Loucy (cell line): ENCODE data around the gene TIMM22.

Experiments used
- H2AFZ ChIP-seq: fragments of 200-600 bp; sonication (generic); 2 replicates; pipeline ENCODE4 v1.6.0; 2016; ENCODE audit warnings: antibody characterized with exemption, mild to moderate bottlenecking, low read length, moderate library complexity
- H3F3A ChIP-seq: fragments of 200-600 bp; 2 replicates; pipeline ENCODE4 v1.6.0; 2016; ENCODE audit warnings: antibody characterized with exemption, low read depth, mild to moderate bottlenecking
- H3K27me3 ChIP-seq: fragments of 200-600 bp; sonication (generic); 2 replicates; pipeline ENCODE4 v1.6.1; 2014; ENCODE audit warnings: low read length, mild to moderate bottlenecking; ENCODE audit not compliant: insufficient read depth, poor library complexity, severe bottlenecking
- H3K36me3 ChIP-seq: fragments of 200-600 bp; sonication (generic); 2 replicates; pipeline ENCODE4 v1.6.1; 2016; ENCODE audit warnings: low read length; ENCODE audit not compliant: insufficient read depth
- H3K4me1 ChIP-seq: fragments of 200-600 bp; sonication (generic); 2 replicates; pipeline ENCODE4 v1.5.1; 2014; ENCODE audit warnings: low read length, mild to moderate bottlenecking; ENCODE audit not compliant: insufficient read depth, poor library complexity, severe bottlenecking
- H3K4me2 ChIP-seq: fragments of 200-600 bp; sonication (generic); 2 replicates; pipeline ENCODE4 v1.6.0; 2014; ENCODE audit warnings: antibody characterized with exemption, low read length, low read depth, mild to moderate bottlenecking; ENCODE audit not compliant: poor library complexity, severe bottlenecking
- H3K4me3 ChIP-seq: fragments of 200-600 bp; sonication (generic); 2 replicates; pipeline ENCODE4 v1.5.1; 2014; ENCODE audit warnings: low read length, mild to moderate bottlenecking, mixed read lengths; ENCODE audit not compliant: poor library complexity, severe bottlenecking
- H3K79me2 ChIP-seq: fragments of 200-600 bp; sonication (generic); 2 replicates; pipeline ENCODE4 v1.6.1; 2014; ENCODE audit warnings: low read length; ENCODE audit not compliant: insufficient read depth
- H3K9ac ChIP-seq: fragments of 200-600 bp; sonication (generic); 2 replicates; pipeline ENCODE4 v1.6.0; 2014; ENCODE audit warnings: mild to moderate bottlenecking, low read depth, low read length, moderate library complexity; ENCODE audit not compliant: poor library complexity, severe bottlenecking
- H3K9me2 ChIP-seq: fragments of 200-600 bp; sonication (generic); replicated peaks from 2 replicates; pipeline ENCODE4 v1.6.1; 2016; ENCODE audit warnings: low read depth, low read length, mixed read lengths
- H3K9me3 ChIP-seq: fragments of 200-600 bp; sonication (generic); 2 replicates; pipeline ENCODE4 v1.6.1; 2014; ENCODE audit warnings: mild to moderate bottlenecking, antibody characterized with exemption, low read length, low read depth; ENCODE audit not compliant: insufficient read depth
- H4K20me1 ChIP-seq: fragments of 200-600 bp; sonication (generic); 2 replicates; pipeline ENCODE4 v1.6.0; 2014; ENCODE audit warnings: antibody characterized with exemption, low read length, mild to moderate bottlenecking; ENCODE audit not compliant: insufficient read depth, poor library complexity, severe bottlenecking
- EZH2phosphoT487 ChIP-seq: fragments of 200-600 bp; IDR thresholded peaks from 2 replicates; pipeline ENCODE4 v1.6.1; 2018; ENCODE audit warnings: antibody characterized with exemption, mild to moderate bottlenecking, moderate library complexity, borderline replicate concordance
- TF ChIP-seq, protein P1 (sequence below): fragments of 200-600 bp; sonication (generic); conservative IDR thresholded peaks from 2 replicates; pipeline ENCODE4 v1.5.1; 2014; ENCODE audit warnings: mild to moderate bottlenecking, antibody characterized with exemption, low read length

Gene TIMM22

DNA sequence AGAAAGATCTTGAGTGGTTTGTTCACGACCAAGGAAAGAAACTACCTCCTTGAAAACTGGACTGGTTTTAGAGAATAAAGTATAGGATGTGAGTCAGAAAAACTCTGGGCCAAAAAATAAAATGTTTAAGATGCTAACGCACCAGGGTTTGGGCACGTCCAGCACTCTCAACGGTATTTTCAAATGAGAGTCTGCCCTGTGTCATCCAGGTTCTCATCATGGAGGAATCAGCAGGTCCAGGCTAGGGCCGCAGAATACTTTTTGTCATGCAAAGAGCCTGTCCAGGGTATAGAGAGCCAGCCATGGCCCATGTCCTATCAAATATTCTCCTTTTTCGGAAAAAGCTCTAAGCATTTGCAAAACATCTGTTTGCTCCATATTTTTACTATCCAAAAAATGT lies 19.8 kb upstream of the TIMM22 start:
- Histone ChIP-seq H3K4me1 (peaks cover 12% of the 10 kb centered on the region), H3F3A (no peaks in the 10 kb centered on the region), H3K4me2 (no peak overlapping the region), H3K27me3 (no peaks in the 10 kb centered on the region), H3K9ac (no peak overlapping the region), H4K20me1 (no peaks in the 10 kb centered on the region), H3K4me3 (no peak overlapping the region), H3K9me2 (no peaks in the 10 kb centered on the region), H3K79me2 (no peaks in the 10 kb centered on the region), H2AFZ (no peak overlapping the region), H3K9me3 (no peaks in the 10 kb centered on the region), H3K36me3 (no peaks in the 10 kb centered on the region)
- TF ChIP-seq, protein P1, sequence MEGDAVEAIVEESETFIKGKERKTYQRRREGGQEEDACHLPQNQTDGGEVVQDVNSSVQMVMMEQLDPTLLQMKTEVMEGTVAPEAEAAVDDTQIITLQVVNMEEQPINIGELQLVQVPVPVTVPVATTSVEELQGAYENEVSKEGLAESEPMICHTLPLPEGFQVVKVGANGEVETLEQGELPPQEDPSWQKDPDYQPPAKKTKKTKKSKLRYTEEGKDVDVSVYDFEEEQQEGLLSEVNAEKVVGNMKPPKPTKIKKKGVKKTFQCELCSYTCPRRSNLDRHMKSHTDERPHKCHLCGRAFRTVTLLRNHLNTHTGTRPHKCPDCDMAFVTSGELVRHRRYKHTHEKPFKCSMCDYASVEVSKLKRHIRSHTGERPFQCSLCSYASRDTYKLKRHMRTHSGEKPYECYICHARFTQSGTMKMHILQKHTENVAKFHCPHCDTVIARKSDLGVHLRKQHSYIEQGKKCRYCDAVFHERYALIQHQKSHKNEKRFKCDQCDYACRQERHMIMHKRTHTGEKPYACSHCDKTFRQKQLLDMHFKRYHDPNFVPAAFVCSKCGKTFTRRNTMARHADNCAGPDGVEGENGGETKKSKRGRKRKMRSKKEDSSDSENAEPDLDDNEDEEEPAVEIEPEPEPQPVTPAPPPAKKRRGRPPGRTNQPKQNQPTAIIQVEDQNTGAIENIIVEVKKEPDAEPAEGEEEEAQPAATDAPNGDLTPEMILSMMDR = no peak
- TF ChIP-seq EZH2phosphoT487 = no peak

DNA sequence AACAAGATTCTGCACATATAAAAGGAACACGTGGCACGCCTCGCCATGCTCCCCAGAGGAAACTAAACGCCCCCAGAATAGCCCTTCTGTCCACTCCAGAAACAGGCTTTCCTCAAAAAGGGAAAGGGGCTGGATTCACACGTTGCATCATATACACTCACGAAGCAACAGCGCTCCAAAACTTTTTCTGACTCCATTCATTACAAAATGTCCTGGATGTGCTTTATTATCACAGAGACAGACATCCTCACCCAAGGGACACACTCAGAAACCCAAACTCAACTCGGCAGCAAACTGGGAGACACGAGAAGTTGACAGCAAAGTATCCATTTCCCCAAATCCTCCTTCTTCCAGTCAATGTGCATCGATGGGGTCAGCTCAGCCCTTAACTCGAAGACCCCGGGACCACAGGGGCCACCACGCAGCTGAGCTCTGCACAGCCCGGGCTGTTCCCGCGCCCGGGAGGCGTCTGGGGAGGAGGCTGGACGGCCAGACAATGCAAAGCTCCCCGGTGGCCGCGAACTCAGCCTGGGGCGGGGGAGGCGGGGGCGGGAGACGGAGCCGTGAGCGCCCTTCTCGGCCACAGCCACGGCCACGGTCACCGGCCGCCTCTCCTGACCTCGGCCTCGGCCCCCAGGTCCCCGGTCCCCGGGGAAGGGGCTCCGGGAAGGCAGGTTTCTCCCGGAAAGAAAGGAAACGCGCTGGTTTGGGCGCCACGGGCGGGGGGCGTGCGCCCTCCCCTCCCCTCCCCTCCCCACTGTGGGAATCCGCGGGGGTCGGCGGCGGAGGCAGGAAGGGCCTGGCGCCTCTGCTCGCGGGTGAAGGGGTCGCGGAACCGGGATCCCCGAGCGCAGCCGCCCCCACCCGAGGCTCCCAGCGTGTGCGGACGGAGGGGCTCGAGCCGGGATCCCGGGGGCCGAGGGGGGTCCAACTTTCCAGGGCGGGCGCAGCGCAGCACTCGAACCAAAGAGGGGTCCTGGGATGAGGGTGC lies 18.5 kb upstream of the TIMM22 start:
- H3K4me2 ChIP-seq = no peak overlapping the region
- H2AFZ ChIP-seq = no peak overlapping the region
- no peaks in the 10 kb centered on the region for H3K9me3 ChIP-seq
- H3K4me3 ChIP-seq = no peak overlapping the region
- TF ChIP-seq, protein P1 = no peak
- no peak for TF ChIP-seq EZH2phosphoT487
- no peak overlapping the region for H3K9ac ChIP-seq
- no peaks in the 10 kb centered on the region for H4K20me1 ChIP-seq
- peaks cover 12% of the 10 kb centered on the region for H3K4me1 ChIP-seq
- H3F3A ChIP-seq = no peaks in the 10 kb centered on the region
- H3K79me2 ChIP-seq = no peaks in the 10 kb centered on the region
- no peaks in the 10 kb centered on the region for H3K9me2 ChIP-seq
- H3K36me3 ChIP-seq = no peaks in the 10 kb centered on the region
- H3K27me3 ChIP-seq = no peaks in the 10 kb centered on the region

DNA sequence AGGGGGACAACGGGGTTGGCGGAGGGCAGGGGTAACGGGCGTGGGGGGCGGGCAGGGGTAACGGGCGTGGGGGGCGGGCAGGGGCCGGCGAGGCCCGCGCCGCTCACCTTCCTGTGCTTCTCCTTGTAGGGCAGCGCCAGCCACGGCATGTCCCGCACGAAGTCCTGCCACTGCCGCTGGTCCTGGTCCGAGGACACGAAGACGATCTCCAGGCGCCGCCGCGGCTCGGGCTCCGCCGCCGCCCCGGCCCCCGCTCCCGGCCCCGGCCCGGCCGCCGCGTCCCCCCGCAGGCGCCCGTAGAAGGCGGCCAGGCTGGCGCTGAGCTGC lies 17.8 kb upstream of the TIMM22 start:
- H3K9me2 ChIP-seq = no peaks in the 10 kb centered on the region
- H3K9ac ChIP-seq = no peak overlapping the region
- TF ChIP-seq, protein P1 = no peak
- no peak for TF ChIP-seq EZH2phosphoT487
- H3K79me2 ChIP-seq = no peaks in the 10 kb centered on the region
- peak overlapping the region; percentile 90; the same call in 1 of the 2 replicates for H2AFZ ChIP-seq
- no peaks in the 10 kb centered on the region for H3K27me3 ChIP-seq
- peak overlapping the region; percentile 67 for H3K4me3 ChIP-seq
- no peaks in the 10 kb centered on the region for H3K9me3 ChIP-seq
- H3K36me3 ChIP-seq = no peaks in the 10 kb centered on the region
- H3K4me2 ChIP-seq = peak overlapping the region; percentile 68
- no peaks in the 10 kb centered on the region for H3F3A ChIP-seq
- H3K4me1 ChIP-seq = peaks cover 12% of the 10 kb centered on the region
- no peaks in the 10 kb centered on the region for H4K20me1 ChIP-seq
